T-helper 22 cell (primary cell): ENCODE results near the gene CACNA1D.

Source experiments
- DNase-seq: peaks from one replicate; pipeline ENCODE4 v3.0.0-alpha.2; 2020; ENCODE audit warnings: low read depth

The CACNA1D gene

DNA sequence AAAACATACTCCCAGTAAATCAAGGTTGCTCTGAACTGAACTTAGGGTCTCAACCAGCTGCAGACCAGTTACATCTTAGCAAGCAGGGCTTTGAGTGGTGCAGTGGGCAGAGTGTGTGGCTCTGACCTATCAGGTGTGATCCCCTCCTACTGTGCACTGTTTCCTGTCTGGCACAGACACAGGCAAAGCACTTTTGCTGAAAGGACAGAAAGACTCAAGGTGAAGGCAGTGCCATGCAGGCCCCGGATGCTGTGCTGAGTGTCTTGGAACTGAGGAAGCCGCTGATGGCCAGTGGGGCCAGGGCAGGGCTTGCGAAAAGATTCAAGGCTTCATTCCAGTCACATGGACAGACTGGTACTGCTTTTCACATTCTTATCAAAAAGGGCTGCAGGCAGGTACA lies 85.2 kb downstream of the CACNA1D start:
- DNase-seq: no peak

DNA sequence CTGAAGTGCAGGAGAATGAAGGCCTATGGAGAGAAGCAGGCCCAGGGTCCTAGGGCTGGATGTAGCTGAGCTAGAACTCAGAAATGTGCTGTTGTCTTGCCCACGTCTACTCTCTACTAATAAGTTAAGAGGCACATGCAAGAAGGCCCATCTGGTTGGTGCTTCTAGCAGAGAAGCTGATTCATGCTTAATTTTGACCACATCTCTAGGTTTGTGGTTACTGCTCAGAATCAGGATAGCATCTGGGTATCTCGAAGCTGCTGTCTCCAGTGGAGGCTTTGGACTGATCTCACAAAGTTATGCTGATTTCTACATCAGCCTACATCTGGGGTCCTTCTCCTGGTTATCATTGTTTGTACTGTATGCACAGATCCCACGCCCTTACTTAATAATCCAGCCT lies 87.3 kb downstream of the CACNA1D start:
- DNase-seq: no peak

DNA sequence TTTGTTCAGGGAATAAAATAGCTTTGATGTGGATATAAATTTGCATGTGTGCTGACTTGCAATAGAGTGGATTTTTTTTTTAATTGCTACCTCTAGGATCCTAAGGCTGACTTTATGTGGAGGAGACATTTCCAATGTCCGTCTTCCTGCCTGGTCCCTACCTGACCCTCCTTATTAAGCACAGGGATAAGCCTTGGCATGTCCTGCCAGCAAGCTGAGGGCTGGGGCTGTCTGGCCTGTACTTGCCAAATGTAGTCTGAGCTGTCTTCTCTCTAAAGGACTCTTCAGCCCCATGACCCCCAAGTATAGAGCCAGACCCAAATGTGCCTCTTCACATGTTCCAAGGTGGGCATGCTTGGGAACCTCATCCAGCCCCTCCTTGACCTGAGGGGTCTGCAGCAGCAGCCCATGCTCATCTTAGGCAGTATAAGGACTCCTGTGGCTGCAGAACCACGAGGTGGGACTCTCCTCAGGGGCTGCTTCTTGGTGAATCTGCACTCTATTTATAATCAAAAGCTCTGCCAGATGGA lies 88.8 kb downstream of the CACNA1D start:
- DNase-seq: no peak

DNA sequence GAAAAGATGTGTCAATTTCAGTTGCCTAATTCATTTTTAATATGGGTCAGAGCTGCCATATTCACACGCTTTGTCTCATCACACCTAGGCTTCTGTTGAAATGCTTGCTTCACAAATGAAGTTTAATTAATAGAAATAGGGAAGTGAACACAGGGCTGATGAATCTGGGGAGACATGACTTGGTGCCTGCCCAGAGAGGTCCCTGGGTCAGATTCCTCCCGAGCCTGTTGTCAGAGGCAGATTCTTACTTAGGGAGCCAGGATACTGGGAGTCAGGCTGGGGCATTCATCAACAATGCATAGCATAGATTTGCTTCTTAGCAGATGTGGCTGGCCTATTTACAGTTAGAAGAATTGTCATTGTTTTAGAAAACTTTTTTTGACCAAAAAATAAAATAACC lies 90.6 kb downstream of the CACNA1D start:
- DNase-seq: no peak

DNA sequence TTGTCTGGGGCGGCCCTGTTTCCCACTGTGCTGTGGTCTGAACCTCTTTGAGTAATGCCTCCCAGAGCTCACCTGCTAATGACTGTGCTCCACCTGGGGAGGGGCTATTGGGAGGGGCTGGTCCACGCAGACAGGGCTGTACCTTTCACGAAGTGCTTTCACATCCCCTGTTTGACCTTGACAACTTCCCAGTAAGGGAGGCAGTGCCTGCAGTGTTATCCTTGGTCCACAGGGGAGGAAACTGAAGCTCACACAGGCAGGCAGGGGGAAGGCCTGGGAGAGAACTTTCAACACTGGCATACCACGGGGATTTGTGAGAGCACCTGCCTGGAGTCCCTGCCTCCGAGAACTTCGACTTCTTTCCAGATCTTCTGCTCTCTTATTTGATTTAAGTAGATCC lies 91.2 kb downstream of the CACNA1D start:
- DNase-seq: no peak

DNA sequence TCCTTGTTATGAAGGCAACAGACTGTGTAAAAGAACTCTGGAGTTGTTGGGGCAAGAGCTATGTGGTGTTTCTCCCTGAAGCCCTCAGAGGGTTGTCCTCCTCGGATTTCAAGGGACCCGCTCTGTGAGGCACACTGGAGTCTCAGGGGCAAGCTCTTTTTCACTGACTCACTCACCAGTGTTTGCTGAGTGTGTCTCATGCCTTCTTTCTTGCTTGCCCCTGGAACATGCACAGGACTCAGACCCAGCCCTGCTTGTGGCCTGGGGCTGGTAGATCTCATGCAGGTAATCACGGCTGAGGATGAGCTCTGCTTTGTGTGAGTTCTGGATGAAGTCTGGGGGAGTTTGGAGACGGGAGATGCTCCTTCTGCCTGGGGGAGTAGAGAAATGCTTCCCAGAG lies 93.7 kb downstream of the CACNA1D start:
- DNase-seq: no peak

DNA sequence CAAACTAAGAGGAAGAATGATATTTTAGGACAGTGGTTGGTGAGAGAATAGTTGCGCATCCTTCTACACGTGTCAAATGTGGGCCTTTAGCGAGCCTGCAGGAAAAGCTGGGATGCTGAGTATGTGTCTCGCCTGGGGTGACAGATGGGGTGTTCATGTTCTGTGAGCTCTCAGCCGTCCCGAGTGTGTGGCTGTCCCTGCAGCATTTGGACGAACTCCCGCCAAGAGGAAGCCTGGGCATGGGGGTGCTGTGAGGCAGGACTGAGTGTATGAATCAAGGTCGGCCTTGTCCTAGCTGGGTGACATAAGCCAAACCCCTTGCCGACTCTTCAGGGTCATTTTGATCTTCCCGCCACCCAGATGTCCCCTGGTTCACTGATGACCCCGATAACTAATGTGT lies 94.8 kb downstream of the CACNA1D start:
- DNase-seq: no peak

DNA sequence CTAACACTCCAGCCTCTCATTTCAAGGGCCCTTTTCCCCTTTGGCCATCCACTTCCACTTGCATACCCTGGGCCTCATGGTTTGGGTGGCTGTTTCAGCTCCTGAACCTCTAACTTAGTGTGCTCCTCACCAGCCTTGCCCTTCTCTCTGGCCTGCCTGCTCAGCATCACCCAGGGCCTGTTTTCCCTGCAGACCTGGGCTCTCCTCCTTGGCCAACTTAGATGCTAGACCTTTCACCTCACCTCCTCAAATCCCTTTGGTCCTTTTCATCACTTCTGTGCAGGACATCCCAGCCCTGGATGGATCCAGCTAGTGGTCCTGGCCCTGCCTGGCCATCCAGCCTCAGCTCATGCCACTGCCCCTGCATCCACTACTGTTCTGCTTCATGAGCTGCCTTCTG lies 95.4 kb downstream of the CACNA1D start:
- DNase-seq: no peak

DNA sequence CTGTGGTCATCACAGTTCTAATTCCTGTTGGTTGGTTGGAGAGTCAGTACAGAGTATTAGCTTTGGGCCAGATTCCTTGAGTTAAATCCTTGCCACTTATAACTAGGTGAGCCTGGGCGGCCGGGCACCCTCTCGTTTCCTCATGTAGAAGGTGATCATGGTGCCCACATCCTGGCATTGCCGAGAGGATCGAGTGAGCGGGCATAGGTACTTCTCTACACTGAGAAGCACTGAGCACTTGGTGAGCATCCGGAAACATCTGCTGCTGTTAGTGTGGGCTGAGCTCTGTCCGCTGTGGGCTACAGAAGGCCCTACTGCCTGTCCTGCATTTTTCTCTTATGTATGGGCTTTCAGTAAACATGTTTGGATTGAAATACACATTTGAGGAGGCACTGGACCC lies 96.2 kb downstream of the CACNA1D start:
- no peak for DNase-seq

DNA sequence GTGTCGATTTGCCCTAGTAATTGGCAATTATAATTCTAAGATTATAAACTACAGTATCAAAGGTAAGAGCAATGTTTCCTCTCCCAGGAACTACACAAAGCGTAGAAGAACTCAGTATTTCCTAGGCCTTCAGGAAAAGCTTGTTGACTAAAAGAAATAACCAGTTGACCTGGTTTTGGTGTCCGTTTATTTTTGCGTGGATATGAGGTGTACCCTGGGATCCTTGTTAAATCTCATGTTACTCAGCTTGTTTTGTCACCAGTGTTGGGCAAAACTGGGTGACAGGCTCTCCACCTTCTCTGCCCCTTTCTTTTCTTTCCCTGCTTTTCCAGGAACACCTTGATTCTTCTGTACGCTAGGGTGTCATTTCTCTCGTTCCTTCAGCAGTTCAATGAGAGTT lies 97.2 kb downstream of the CACNA1D start:
- no peak for DNase-seq

DNA sequence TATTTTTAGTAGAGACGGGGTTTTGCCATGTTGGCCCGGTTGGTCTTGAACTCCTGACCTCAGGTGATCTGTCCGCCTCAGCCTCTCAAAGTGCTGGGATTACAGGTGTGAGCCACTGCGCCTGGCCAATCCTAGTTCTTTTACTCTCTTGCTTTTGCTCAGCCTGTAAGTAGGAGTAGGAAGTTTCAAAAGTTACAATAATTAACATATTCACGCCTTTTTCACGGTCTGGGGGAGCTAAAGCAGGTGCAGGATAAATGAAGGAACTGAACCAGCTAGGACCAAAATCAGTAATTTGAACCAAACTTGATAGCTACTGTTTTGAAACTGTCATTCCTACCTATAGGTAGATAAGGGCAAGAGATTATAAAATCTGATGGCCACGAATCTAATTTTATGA lies 98.5 kb downstream of the CACNA1D start:
- DNase-seq: no peak

DNA sequence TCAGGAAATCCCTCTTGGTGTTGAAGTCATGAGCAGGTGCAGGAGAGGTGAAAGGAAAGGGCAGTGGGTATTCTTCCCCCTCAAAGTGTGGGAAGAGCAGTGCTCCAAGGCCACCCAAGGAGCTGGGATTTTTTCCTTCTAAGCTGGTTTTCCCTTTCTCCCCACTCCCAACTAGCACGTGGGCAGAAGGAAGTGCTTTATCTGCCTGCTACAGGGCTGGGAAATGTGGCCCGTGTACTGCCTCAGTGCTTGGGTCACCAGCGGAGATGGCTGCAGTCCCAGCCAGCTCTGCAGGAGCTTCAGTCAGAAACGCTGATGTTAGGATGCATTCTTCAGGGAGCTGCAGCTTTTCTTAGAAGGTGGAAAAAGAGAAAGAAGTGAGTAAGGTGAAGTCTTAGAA lies 99.2 kb downstream of the CACNA1D start:
- DNase-seq: no peak

DNA sequence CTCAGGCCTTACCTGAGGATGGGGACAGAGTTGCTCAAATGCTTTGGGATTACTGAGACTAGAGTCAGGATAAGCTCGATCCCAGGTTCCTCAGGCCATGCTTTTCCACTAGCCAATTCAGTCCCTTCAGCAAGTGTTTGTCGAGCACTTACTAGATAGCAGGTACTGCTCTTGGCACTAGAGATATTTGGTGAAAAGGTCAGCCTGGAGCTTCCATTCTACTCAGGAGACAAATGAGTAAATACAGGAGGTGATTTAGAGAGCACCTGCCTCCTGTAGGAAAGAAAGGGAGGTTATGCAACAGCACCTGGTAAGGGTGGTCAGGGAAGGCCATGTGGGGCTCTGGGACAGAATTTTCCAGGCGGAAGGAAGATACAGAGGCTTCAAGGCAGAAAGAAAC lies 99.9 kb downstream of the CACNA1D start:
- DNase-seq: no peak

DNA sequence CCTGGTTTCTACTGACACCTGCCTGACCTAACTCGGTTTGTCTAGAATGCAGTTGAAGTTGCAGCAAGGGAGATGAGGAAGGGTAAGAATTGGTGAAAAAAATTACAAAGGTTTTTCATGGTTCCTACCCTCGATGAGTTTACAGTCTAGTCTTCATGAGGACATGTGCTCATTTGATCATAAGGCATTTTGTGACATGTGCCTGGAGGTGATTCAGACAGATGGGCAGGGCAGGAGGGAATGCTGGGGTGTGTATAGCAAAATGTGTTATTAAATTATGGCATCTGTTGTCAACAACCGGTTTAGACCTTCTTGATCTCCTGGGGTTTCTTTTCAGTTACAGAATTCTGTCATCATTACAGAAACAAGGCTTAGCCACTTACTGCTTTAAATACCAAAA lies 101.2 kb downstream of the CACNA1D start:
- DNase-seq: no peak

DNA sequence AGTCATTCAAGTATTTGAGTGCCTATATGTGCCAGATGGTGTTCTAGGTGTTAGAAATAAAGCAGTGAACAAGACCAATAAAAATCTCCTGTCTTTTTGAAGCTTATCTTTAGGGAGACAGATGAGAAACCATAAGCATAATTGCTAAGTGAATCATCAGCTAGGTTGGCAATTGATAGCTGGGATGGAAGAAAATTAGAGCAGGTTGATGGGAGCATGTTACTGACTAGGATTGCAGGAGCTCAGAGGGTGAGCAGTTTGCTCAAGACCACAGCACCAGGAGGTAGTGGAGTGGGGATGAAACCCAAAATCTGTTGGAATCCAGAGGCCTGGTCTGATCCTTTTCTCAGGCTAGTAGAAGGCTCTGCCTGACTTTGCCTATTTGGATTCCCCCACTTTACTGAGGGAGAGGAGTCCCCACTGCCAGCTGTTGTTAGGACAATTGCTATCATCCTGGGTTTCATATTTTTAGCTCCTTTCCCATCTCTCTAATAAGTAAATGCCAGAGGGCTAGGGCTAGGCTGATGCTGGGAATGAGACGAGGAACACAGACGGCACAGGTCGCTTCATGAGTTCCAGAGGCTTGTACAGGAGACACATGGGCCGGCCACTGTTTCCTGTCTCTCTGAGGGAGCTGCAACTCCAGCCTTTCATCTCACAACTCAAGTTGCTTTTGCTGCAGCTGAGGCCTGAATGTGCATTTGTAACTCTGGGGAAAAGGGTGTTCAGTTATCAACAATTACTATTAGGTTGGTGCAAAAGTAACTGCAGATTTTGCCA lies 102.9 kb downstream of the CACNA1D start:
- no peak for DNase-seq

DNA sequence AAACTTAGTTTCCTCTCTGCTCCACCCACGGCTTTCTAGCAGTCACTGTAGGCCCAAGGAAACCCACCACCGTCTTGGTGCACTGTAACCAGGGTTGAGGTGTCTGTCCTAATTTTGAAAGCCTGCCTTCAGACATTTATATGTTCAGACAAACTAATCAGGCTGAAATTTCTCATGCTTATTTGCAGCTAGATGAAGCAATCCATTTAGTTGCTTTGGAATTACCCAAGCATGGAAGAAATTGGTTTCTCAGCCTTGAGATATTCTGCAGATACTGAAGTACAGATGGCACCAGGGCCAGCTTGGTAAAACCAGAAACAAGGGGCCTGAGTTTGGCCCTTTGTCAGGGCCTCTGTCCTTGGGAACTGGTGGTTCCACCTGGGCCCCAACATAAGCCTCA lies 105.4 kb downstream of the CACNA1D start:
- DNase-seq: no peak

DNA sequence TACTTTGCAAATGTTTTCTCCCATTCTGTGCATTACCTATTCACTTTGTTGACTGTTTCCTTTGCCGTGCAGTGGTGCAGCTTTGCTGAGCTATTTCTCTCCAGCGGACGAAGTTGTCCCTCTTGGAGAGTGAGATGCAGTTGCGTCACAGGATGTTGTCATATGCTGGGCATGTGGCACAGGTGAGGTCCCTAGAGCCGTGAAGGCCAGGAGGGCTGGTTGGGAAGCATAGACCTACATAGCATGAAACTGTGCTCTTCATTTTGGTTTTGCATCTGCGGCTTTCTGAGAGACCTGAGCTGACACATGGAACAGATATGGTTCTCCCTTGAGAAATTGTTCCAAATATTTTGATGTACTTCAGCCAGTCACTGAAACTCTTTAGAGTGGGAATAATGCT lies 108.5 kb downstream of the CACNA1D start:
- DNase-seq: no peak

DNA sequence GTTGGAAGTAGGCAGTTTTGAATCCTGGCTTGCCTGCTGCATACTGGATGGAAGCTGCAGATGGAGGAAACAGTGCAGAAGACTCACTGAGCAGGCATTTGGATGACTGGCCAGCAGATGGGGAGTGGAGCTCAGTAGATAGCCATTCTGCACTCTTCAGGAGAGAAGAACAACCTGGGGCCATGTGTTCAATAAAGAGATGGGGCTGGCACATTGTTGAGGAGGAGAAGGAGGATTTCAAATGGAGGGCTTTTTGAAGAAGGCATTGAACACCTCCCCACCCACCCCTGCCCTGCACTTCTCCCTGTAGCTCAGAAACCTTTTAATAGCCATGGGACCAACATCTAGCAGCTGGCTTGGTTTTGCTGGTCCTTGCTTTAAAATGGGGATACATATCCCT lies 109.8 kb downstream of the CACNA1D start:
- no peak for DNase-seq

DNA sequence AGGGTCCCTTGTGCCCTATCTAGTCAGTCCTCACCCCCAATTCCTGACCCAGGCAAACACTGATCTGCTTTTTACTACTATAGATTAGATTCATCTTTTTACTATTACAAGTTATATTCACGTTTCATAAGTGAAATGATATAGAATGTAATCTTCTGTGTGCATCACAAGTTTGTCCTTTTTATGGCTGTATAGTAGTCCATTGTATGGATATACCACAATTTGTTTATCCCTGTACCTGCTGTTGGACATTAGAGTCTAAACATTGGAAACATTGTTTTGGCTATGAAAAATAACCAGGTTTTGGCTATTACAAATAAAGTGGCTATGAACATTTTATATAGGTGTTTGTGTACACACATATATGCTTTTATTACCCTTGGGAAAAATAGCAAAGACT lies 112.4 kb downstream of the CACNA1D start:
- DNase-seq: no peak

DNA sequence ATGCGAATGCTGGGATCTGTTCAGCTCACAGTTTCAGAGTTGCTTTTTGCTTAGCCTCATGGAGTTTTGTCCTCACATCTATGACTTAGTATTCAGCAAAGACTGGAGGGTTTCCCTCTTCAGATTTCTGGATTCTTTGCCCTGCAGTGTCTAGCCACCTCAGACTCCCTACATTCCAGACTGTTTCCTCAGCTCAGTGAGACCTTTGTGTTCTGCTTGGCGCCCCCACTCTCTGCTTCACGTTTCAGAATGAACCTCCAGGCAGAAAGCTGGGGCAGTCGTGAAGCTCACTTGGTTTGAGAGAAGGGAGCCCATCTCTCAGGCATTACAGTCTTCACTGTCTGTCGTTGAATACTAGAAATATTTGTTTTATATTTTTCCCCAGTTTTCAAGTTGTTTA lies 118.1 kb downstream of the CACNA1D start:
- no peak for DNase-seq

DNA sequence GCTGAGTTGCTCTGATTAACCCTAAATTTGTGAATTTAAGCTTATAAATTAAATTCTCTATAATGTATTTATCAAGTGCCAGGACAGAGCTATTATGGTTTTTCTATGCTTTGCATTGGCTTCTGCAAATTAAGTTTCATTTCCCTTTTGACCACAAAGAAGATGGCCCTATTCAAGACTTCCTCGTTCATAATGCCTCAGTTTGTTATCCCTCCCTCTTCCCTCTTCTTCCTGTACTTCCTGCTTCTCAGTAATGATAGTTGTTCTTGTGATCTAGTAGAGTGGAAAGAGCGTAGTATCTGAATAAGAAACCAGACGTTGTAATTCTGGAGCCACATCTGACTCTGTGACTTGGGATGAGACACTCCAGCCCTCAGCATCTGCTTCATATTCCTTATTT lies 118.7 kb downstream of the CACNA1D start:
- no peak for DNase-seq

DNA sequence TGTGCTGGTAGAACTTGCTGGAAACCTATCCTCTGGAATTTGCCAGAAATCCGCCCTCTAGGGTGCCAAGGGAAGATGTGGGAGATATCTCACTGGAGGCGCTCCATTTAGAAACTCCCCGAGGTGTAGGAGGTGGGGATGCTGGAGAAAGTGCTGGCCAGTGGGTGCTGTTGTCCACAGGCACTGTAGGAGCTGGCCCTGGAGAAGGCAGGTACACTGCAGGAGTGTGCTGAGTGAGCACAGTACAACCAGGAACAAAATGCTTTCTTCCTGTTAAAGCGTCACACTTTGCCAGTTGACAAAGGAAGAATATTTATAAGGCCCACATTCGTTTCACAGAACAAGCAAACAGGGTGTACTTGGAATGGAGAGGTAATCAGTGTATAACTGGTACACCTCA lies 119.9 kb downstream of the CACNA1D start:
- DNase-seq: no peak

DNA sequence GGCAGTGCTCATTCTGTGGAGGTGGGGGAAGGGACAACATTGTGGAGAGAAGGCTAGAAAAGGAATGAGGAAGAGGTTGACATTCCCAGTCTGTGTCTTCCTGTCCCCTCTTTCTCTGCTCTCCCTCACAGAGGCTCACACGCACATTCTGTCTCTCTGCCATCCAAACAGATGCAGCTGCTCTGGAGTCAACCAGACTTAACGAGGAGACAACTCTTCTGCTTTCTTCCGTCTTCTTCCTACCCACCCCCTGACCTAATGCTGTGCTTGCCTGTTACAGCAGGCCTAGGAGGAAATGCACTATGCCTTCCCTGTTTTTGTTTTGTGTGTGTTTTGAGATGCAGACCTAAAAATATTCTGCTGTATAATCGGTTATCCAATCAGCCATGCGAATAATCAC lies 121.9 kb downstream of the CACNA1D start:
- no peak for DNase-seq
